Gastrocnemius medialis (tissue), 4 donors: ENCODE results near the gene CRTC3. TPM values are rescaled to one million over a fixed set of nuclear protein-coding genes. Genes with fewer than 3 reads are reported as not detected.

ENCODE experiments used
- ATAC-seq, 2 donors: fragments of 150-250 bp; one replicate each; pipeline ENCODE4 v1.9.1; 2016
- DNase-seq, 2 donors: peaks; one replicate each; pipeline ENCODE4 v3.0.0-alpha.2; 2019
- H3K27ac ChIP-seq, 4 donors: fragments of 200-600 bp; sonication (generic); 1 replicate in 1 of 4; 2 replicates in 3 of 4; pipeline ENCODE4 v1.5.1; 2016 to 2018; ENCODE audit warnings: mild to moderate bottlenecking in 2 of 4, moderate library complexity in 1 of 4
- H3K27me3 ChIP-seq, 3 donors: fragments of 200-600 bp; sonication (generic) in 2 of 3; 1 replicate in 1 of 3; 2 replicates in 2 of 3; pipeline versions ENCODE4 v1.5.1 to v1.6.0; 2016 to 2019; ENCODE audit warnings: mild to moderate bottlenecking in 1 of 3, moderate library complexity in 1 of 3
- H3K36me3 ChIP-seq, 2 donors: fragments of 200-600 bp; sonication (generic) in 1 of 2; one replicate each; pipeline ENCODE4 v1.5.1; 2017 to 2018
- H3K4me1 ChIP-seq, 2 donors: fragments of 200-600 bp; sonication (generic) in 1 of 2; one replicate each; pipeline ENCODE4 v1.5.1; 2016 to 2017; ENCODE audit warnings: mild to moderate bottlenecking in 2 of 2
- H3K4me3 ChIP-seq, 4 donors: fragments of 200-600 bp; sonication (generic) in 3 of 4; 1 replicate in 1 of 4; 2 replicates in 3 of 4; pipeline ENCODE4 v1.5.1; 2016 to 2019; ENCODE audit warnings: mild to moderate bottlenecking in 2 of 4
- H3K9me3 ChIP-seq, 3 donors: fragments of 200-600 bp; sonication (generic) in 2 of 3; 1 replicate in 1 of 3; 2 replicates in 2 of 3; pipeline ENCODE4 v1.5.1; 2016 to 2019
- CTCF ChIP-seq, 5 experiments: fragments of 450-650 bp in 3 of 5; fragments of 200-600 bp in 2 of 5; sonication (generic) in 2 of 5; IDR thresholded peaks in 4 of 5; conservative IDR thresholded peaks in 1 of 5; 1 replicate in 4 of 5; 2 replicates in 1 of 5; pipeline ENCODE4 v1.5.1; 2016 to 2019; ENCODE audit warnings: antibody characterized with exemption in 5 of 5, mild to moderate bottlenecking in 3 of 5, moderate library complexity in 3 of 5
- POLR2A ChIP-seq, 2 donors: fragments of 450-650 bp; IDR thresholded peaks; one replicate each; pipeline ENCODE4 v1.6.1; 2017; ENCODE audit warnings: antibody characterized with exemption in 2 of 2, mild to moderate bottlenecking in 2 of 2, moderate library complexity in 2 of 2
- in situ Hi-C, 4 donors: fragments of 200-750 bp; cut with MboI; loops; one replicate each; pipeline versions ENCODE4 v1.15.0 to v1.8.0; 2017; ENCODE audit warnings: low sequenced_read_pairs in 4 of 4
- intact Hi-C: fragments of 100-400 bp; cut with DNase I; formaldehyde crosslinking; loops from one replicate; pipeline ENCODE4 v1.15.1; 2023; ENCODE audit warnings: low total_unique reads
- total RNA-seq, 4 donors: library from RNA; depleted of rRNA; stranded (reverse); fragments of >200 nt; gene quantifications; one replicate each; pipeline versions ENCODE4 v1.1.0 to v1.2.3, GENCODE V29; 2016

CRTC3 gene
- total RNA-seq, 4 donors from 2014 or later: 20.7 to 41.4 (median 30.5) TPM

DNA sequence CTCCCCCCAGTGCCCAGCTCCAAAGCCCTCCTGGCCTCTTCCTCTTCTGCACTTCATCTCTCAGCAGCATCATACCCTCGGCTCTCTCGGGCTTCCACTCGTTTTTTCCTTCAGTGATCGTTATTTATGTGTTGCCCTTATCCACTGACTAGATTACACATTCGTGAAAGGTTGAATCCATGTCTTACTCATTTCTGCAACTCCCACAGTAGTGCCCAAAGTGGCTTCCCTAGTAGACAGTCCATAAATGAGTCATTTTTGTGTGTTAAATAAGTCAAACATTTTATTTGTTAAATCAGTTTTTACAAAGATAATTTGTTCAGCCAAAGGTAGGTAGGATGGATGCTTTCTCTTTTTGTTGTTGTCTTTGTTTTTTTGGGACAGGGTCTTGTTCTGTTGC, 87.4 kb downstream of the CRTC3 start:
- Histone ChIP-seq H3K27me3 (no peaks in the 10 kb centered on the region), H3K36me3 (peaks cover 0 to 25% of the 10 kb centered on the region in 2 donors), H3K4me3 (no peak overlapping the region), H3K4me1 (peaks cover 14 to 30% of the 10 kb centered on the region in 2 donors), H3K9me3 (no peaks in the 10 kb centered on the region), H3K27ac (peak overlapping the region; percentile 41 to 91 (median 80))
- ATAC-seq (peak in 1 of 2 donors; percentile 5), DNase-seq (no peak)
- intact Hi-C loops (loop anchor here (5.0 kb wide), 1 partner anchor 65 kb away; no protein-coding TSS in a partner anchor), in situ Hi-C loops (loop anchor here in 2 of 4 donors (25.0 kb wide), 1 partner anchor 305 kb away; no protein-coding TSS in a partner anchor)
- TF ChIP-seq CTCF (IDR thresholded peaks at IDR 0.05 in 4 of 5, conservative IDR thresholded peaks at IDR 0.05 in 1 of 5): no peak
- no peak for TF ChIP-seq POLR2A (IDR thresholded peaks at IDR 0.05)

DNA sequence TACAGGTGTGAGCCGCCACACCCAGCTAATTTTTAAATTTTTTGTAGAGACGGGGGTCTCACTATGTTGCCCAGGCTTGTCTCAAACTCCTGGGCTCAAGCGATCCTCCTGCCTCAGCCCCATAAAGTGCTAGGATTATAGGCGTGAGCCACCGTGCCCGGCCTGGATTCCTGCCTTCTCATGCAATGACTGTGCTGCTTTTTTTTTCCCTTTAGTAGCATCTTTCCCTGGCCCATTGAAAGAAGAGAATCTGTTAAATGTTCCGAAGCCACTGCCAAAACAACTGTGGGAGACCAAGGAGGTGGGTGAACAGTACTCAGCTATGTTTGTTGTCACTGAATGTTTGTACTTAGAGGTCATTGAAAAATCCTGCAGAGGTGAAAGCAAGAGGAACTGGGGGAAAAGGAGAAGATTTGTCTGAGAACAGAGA, 88.0 kb downstream of the CRTC3 start:
- peak; percentile 95 for ATAC-seq
- H3K4me3 ChIP-seq: no peak overlapping the region
- in situ Hi-C loops: loop anchor here in 2 of 4 donors (25.0 kb wide), 1 partner anchor 305 kb away; no protein-coding TSS in a partner anchor

GRCh38 chr15:90618330-90619125, 88.8 kb downstream of the CRTC3 start:
- H3K36me3 ChIP-seq: peaks cover 0 to 22% of the 10 kb centered on the region in 2 donors
- H3K4me3 ChIP-seq: no peak overlapping the region
- intact Hi-C loops: loop anchor here (5.0 kb wide), 1 partner anchor 66 kb away; no protein-coding TSS in a partner anchor
- in situ Hi-C loops: loop anchor here in 2 of 4 donors (25.0 kb wide), 1 partner anchor 306 kb away; no protein-coding TSS in a partner anchor
- H3K27me3 ChIP-seq: no peaks in the 10 kb centered on the region
- H3K9me3 ChIP-seq: no peaks in the 10 kb centered on the region
- no peak for DNase-seq
- TF ChIP-seq POLR2A (IDR thresholded peaks at IDR 0.05) (no peak), CTCF (IDR thresholded peaks at IDR 0.05 in 4 of 5, conservative IDR thresholded peaks at IDR 0.05 in 1 of 5) (no peak)
- H3K4me1 ChIP-seq: peaks cover 18 to 40% of the 10 kb centered on the region in 2 donors
- ATAC-seq: peak; percentile 13 to 37
- H3K27ac ChIP-seq: peak overlapping the region; percentile 41 to 91 (median 80)

More for the DNA sequence above, 88.0 kb downstream of the CRTC3 start:
- intact Hi-C loops: loop anchor here (5.0 kb wide), 1 partner anchor 65 kb away; no protein-coding TSS in a partner anchor
- H3K36me3 ChIP-seq: peaks cover 0 to 22% of the 10 kb centered on the region in 2 donors
- TF ChIP-seq POLR2A (IDR thresholded peaks at IDR 0.05) (no peak), CTCF (IDR thresholded peaks at IDR 0.05 in 4 of 5, conservative IDR thresholded peaks at IDR 0.05 in 1 of 5) (no peak)
- H3K27ac ChIP-seq: peak overlapping the region; percentile 41 to 91 (median 80)
- H3K27me3 ChIP-seq: no peaks in the 10 kb centered on the region
- no peaks in the 10 kb centered on the region for H3K9me3 ChIP-seq
- peaks cover 14 to 32% of the 10 kb centered on the region in 2 donors for H3K4me1 ChIP-seq
- DNase-seq: peak; percentile 74 to 82

DNA sequence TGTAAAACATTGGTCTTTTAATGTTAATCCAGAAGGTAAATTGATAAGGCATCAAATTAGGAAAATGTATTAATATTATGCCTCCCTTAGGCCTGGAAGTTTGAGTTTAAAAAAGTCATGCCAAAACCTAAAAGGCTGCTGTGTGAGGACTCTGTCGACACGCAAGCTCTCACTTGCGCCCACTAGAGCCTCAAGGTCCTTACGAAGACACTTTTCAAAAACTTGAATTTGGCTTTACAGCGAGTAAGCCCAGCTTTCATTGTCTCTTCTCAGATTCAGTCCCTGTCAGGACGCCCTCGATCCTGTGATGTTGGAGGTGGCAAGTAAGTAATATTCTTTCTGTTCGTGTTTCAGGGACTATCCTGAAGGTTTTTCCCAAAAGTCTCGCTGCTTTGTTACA, 89.7 kb downstream of the CRTC3 start:
- H3K4me3 ChIP-seq: no peak overlapping the region
- ATAC-seq (no peak), DNase-seq (no peak)
- H3K27me3 ChIP-seq: no peaks in the 10 kb centered on the region
- TF ChIP-seq POLR2A (IDR thresholded peaks at IDR 0.05) (no peak), CTCF (IDR thresholded peaks at IDR 0.05 in 4 of 5, conservative IDR thresholded peaks at IDR 0.05 in 1 of 5) (no peak)
- peak overlapping the region in 3 of 4 donors; percentile 70 to 91 (median 91) for H3K27ac ChIP-seq
- H3K36me3 ChIP-seq: peaks cover 0 to 22% of the 10 kb centered on the region in 2 donors
- no peaks in the 10 kb centered on the region for H3K9me3 ChIP-seq
- in situ Hi-C loops (loop anchor here in 2 of 4 donors (25.0 kb wide), 1 partner anchor 307 kb away; no protein-coding TSS in a partner anchor), intact Hi-C loops (loop anchor here (5.0 kb wide), 1 partner anchor 67 kb away; no protein-coding TSS in a partner anchor)
- peaks cover 26 to 46% of the 10 kb centered on the region in 2 donors for H3K4me1 ChIP-seq
